Bronchial epithelial cell (primary cell): ENCODE measurements around the gene CACNA1D. TPM values are rescaled to one million over a fixed set of nuclear protein-coding genes. Genes with fewer than 3 reads are reported as not detected.

ENCODE experiments used
- DNase-seq: peaks from one replicate; pipeline ENCODE4 v3.0.0-alpha.2; 2010; ENCODE audit warnings: low read depth
- FAIRE-seq: peaks from 2 replicates; lab custom pipeline; 2011; peaks lifted over from hg19 to GRCh38; lab: Jason Lieb, UNC
- H3K27me3 ChIP-seq: 2 replicates; pipeline ENCODE4 v1.5.1; 2011; ENCODE audit warnings: low read length; ENCODE audit not compliant: control insufficient read depth, insufficient read depth
- H3K36me3 ChIP-seq: 2 replicates; pipeline ENCODE4 v1.5.1; 2011; ENCODE audit warnings: low read length; ENCODE audit not compliant: control insufficient read depth, insufficient read depth
- H3K4me3 ChIP-seq: 2 replicates; pipeline ENCODE4 v1.5.1; 2011; ENCODE audit warnings: mild to moderate bottlenecking, low read depth, low read length, control low read depth
- total RNA-seq: library from RNA; depleted of rRNA; stranded (reverse); fragments of >200 nt; gene quantifications from 2 replicates; pipeline ENCODE4 v1.2.1, GENCODE V29; 2014
- TF ChIP-seq, protein P1 (sequence below): IDR thresholded peaks from 2 replicates; pipeline ENCODE4 v1.5.1; 2011; ENCODE audit warnings: mild to moderate bottlenecking, moderate library complexity, low read length, control low read depth, inconsistent platforms; ENCODE audit not compliant: insufficient read depth, severe bottlenecking

Gene CACNA1D
- total RNA-seq, 1 donor from 2014 or later = 0.26 TPM

DNA sequence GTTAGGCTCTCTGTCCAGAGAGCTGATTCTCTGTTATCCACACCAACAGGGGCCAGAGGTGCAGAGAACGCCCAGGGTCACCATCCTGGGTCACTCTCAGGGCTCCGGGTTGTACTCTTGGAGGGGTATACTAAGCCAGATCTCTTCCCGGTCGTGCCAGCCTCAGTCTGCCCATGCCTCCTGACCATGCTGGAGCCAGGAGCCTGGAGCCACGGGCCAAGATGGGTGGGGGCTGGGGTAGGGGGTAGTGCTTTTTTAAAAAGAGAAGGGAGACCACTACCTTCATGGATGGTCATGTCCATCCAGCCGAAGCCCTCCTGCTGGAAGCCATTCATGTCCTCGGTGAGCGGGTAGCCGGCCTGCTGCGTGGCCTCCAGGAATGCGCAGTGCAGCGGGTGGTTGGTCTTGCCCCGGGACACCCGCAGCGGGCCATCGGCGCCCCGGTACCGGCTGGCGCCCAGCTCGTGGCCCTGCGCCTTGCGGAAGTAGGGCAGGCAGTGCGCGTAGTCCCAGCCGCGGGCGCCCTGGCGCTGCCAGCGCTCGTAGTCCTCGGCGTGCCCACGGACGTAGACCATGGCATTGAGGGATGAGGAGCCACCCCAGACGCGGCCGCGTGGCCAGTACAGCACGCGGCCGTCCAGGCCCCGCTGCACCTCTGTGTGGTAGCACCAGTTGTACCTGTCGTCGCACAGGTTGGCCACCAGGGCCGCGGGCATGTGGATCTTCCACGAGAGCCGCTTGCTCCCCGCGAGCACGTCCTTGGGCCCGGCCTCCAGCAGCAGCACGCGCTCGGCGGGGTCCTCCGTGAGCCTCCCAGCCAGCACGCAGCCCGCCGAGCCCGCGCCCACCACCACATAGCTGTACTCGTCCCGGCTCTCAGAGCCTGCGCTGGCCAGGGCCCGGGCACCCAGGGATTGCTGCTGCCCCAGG is 328.9 kb downstream of the CACNA1D start:
- DNase-seq = no peak
- Histone ChIP-seq H3K4me3 (no peak overlapping the region), H3K36me3 (no peaks in the 10 kb centered on the region), H3K27me3 (peaks cover 2% of the 10 kb centered on the region)
- no peak for FAIRE-seq
- TF ChIP-seq, protein P1, sequence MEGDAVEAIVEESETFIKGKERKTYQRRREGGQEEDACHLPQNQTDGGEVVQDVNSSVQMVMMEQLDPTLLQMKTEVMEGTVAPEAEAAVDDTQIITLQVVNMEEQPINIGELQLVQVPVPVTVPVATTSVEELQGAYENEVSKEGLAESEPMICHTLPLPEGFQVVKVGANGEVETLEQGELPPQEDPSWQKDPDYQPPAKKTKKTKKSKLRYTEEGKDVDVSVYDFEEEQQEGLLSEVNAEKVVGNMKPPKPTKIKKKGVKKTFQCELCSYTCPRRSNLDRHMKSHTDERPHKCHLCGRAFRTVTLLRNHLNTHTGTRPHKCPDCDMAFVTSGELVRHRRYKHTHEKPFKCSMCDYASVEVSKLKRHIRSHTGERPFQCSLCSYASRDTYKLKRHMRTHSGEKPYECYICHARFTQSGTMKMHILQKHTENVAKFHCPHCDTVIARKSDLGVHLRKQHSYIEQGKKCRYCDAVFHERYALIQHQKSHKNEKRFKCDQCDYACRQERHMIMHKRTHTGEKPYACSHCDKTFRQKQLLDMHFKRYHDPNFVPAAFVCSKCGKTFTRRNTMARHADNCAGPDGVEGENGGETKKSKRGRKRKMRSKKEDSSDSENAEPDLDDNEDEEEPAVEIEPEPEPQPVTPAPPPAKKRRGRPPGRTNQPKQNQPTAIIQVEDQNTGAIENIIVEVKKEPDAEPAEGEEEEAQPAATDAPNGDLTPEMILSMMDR = no peak

DNA sequence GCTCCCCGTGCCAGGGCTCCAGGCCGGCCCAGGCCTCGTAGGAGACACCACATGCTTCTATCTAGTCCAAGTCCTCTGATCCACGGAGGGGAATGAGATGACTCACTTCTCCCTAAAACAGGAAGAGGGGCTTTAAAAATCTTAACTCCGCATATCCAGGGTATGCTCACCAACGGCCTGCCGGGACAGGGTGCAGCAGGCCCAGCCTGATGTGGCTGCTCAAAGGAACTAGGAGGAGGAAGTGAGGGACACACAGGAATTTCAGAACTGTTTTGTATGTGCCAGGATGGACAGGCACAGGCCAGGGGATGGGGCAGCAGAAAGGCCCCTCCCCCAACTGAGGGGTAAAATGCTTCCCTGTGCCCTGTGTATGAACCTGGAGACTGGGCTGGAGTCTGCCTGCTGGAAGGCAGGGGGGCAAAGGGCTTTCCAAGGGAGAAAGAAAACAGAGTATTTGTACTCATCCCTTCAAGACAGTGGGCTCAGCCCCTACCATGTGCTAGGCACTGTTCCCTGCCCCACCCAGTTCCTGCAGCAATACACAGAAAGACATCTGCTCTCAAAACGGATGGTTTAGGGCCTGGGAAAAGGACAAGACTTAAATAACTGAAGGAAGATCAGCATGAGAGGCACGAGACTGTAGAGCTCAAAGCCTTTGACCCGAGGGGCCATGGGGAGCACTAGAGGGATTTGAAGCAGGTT is 329.7 kb downstream of the CACNA1D start:
- peaks cover 2% of the 10 kb centered on the region for H3K27me3 ChIP-seq
- TF ChIP-seq, protein P1 = no peak
- DNase-seq (no peak), FAIRE-seq (no peak)
- H3K36me3 ChIP-seq = no peaks in the 10 kb centered on the region
- H3K4me3 ChIP-seq = no peak overlapping the region

DNA sequence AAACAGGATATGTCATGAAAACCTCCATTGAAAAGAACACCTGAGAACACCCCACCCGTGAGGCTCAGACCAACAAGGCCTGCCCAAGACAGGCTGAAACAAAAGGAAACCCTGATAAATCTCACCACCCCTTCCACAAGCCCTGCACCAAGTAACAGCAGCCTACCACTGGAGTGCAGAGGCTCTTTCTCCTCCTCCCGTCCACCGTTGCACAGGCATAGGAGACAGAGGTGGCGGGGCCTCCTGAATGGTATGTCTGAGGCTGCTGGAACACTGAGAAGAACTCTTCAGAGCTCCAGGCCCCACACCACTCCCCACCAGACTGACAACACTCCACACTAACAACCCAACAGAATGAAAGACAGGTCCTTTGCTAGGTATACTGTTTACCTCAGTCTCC is 330.4 kb downstream of the CACNA1D start:
- TF ChIP-seq, protein P1 = no peak
- H3K4me3 ChIP-seq = no peak overlapping the region
- FAIRE-seq (no peak), DNase-seq (no peak)
- H3K27me3 ChIP-seq = peaks cover 2% of the 10 kb centered on the region
- H3K36me3 ChIP-seq = no peaks in the 10 kb centered on the region

DNA sequence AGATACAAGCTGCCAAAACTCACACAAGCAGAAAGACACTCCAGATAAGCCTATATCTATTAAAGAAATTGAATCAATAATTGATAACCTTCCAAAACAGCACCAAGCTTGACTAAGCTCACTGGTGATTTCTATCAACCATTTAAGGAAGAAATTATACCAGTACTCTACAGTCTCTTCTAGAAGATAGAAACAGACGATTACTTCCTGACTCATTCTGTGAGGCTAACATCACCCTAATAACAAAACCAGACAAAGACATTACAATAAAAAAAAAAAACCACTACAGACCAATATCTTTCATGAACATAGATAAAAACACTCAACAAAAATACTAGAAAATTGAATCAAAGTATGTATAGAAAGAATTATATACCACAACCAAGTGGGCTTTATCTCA is 331.6 kb downstream of the CACNA1D start:
- TF ChIP-seq, protein P1 = no peak
- FAIRE-seq = no peak

DNA sequence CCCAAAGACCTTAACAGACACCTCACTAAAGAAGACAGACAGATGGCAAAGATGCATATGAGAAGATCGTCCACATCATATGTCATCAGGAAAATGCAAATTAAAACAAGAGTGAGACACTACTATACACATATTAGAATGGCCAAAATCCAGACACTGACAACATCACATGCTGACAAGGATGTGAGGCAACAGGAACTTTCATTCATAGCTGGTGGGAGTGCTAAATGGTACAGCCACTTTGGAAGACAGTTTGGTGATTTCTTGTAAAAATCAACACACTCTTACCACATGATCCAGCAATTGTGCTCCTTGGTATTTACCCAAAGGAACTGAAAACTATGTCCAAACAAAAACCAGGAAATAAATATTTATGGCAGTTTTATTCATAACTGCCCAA is 334.2 kb downstream of the CACNA1D start:
- Histone ChIP-seq H3K36me3 (no peaks in the 10 kb centered on the region), H3K27me3 (no peaks in the 10 kb centered on the region), H3K4me3 (no peak overlapping the region)
- DNase-seq (no peak), FAIRE-seq (no peak)
- TF ChIP-seq, protein P1 = no peak

More for the DNA sequence above, 331.6 kb downstream of the CACNA1D start:
- no peaks in the 10 kb centered on the region for H3K36me3 ChIP-seq
- no peak for DNase-seq
- no peaks in the 10 kb centered on the region for H3K27me3 ChIP-seq
- H3K4me3 ChIP-seq = no peak overlapping the region
